H1 (cell line): ENCODE measurements around the gene NAXD. TPM values are rescaled to one million over a fixed set of nuclear protein-coding genes. Genes with fewer than 3 reads are reported as not detected.

Experiments
- CTCF ChIA-PET: fragments of 300-600 bp; sonication (Branson Sonifier 250); formaldehyde crosslinking; loops from one replicate; lab custom pipeline; 2021; ENCODE audit not compliant: partially characterized antibody; lab: Charles Lee
- POLR2A ChIA-PET: fragments of 300-600 bp; sonication (Branson Sonifier 250); formaldehyde crosslinking; loops from one replicate; lab custom pipeline; 2021; ENCODE audit warnings: inconsistent platforms; ENCODE audit not compliant: partially characterized antibody; lab: Charles Lee
- DNase-seq, 2 experiments: peaks; one replicate each; pipeline versions ENCODE4 v3.0.0 to v3.0.0-alpha.2; 2010 to 2022; ENCODE audit warnings: low spot score in 2 of 2, low read depth in 1 of 2, mixed read lengths in 1 of 2
- FAIRE-seq: peaks from 2 replicates; lab custom pipeline; 2011; peaks lifted over from hg19 to GRCh38; lab: Jason Lieb, UNC
- H2AFZ ChIP-seq: 2 replicates; pipeline ENCODE4 v1.8.1; 2012; ENCODE audit warnings: low read length, inconsistent platforms
- H2AK5ac ChIP-seq: 2 replicates; pipeline ENCODE4 v1.6.1; 2013; ENCODE audit warnings: low read depth, low read length
- H2BK120ac ChIP-seq: replicated peaks from 2 replicates; pipeline ENCODE3; 2013; ENCODE audit warnings: low read depth, low read length, inconsistent platforms
- H2BK12ac ChIP-seq: 2 replicates; pipeline ENCODE4 v1.6.1; 2013; ENCODE audit warnings: low read depth, low read length
- H2BK15ac ChIP-seq: 2 replicates; pipeline ENCODE4 v1.6.1; 2013; ENCODE audit warnings: low read length
- H2BK20ac ChIP-seq: 2 replicates; pipeline ENCODE4 v1.6.1; 2013; ENCODE audit warnings: low read length
- H2BK5ac ChIP-seq: 2 replicates; pipeline ENCODE4 v1.6.1; 2013; ENCODE audit warnings: low read depth, low read length
- H3K14ac ChIP-seq: 2 replicates; pipeline ENCODE4 v1.6.1; 2013; ENCODE audit warnings: inconsistent platforms; ENCODE audit not compliant: insufficient read length
- H3K18ac ChIP-seq: 2 replicates; pipeline ENCODE4 v1.6.1; 2013; ENCODE audit warnings: low read length; ENCODE audit errors: extremely low read depth
- H3K23ac ChIP-seq: 2 replicates; pipeline ENCODE4 v1.6.1; 2013; ENCODE audit warnings: inconsistent platforms; ENCODE audit not compliant: insufficient read length
- H3K23me2 ChIP-seq: 2 replicates; pipeline ENCODE4 v1.6.1; 2013; ENCODE audit warnings: low read depth, low read length
- H3K27ac ChIP-seq: 2 replicates; pipeline ENCODE4 v1.6.1; 2011; ENCODE audit warnings: low read depth, low read length, inconsistent platforms
- H3K27me3 ChIP-seq, 4 experiments: replicated peaks in 1 of 4; 1 replicate in 1 of 4; 2 replicates in 3 of 4; pipeline versions ENCODE4 v1.6.1 to v1.8.1; 2011 to 2013; ENCODE audit warnings: low read length in 3 of 4, mild to moderate bottlenecking in 3 of 4, inconsistent platforms in 2 of 4, mixed read lengths in 2 of 4, moderate library complexity in 1 of 4; ENCODE audit not compliant: control insufficient read depth in 3 of 4, insufficient read depth in 3 of 4; ENCODE audit errors: extremely low read depth in 1 of 4
- H3K36me3 ChIP-seq, 4 experiments: 2 replicates each; pipeline versions ENCODE4 v1.6.1 to v1.8.1; 2011 to 2013; ENCODE audit warnings: mild to moderate bottlenecking in 4 of 4, low read length in 3 of 4, moderate library complexity in 2 of 4, control low read depth in 1 of 4, inconsistent platforms in 1 of 4; ENCODE audit not compliant: insufficient read depth in 4 of 4, control insufficient read depth in 2 of 4
- H3K4ac ChIP-seq: replicated peaks from 2 replicates; pipeline ENCODE3; 2013; ENCODE audit warnings: low read length, low read depth, mixed read lengths, inconsistent platforms; ENCODE audit not compliant: insufficient read length
- H3K4me1 ChIP-seq, 4 experiments: replicated peaks in 1 of 4; 1 replicate in 1 of 4; 2 replicates in 3 of 4; pipeline versions ENCODE4 v1.6.1 to v1.8.1; 2011 to 2013; ENCODE audit warnings: low read length in 3 of 4, inconsistent platforms in 2 of 4, mixed read lengths in 1 of 4; ENCODE audit not compliant: insufficient read depth in 4 of 4, control insufficient read depth in 3 of 4
- H3K4me2 ChIP-seq, 2 experiments: 2 replicates each; pipeline versions ENCODE4 v1.6.1 to v1.8.1; 2011 to 2013; ENCODE audit warnings: low read depth in 2 of 2, low read length in 2 of 2, control low read depth in 1 of 2, inconsistent platforms in 1 of 2, mild to moderate bottlenecking in 1 of 2; ENCODE audit not compliant: insufficient read depth in 1 of 2
- H3K4me3 ChIP-seq, 4 experiments: fragments of 200-600, 300-600 bp in 1 of 4; sonication (generic), shearing (Covaris generic), sonication (Bioruptor Twin) in 1 of 4; 2 replicates each; pipeline versions ENCODE4 v1.5.1 to v1.8.1; 2011 to 2016; ENCODE audit warnings: low read length in 4 of 4, low read depth in 3 of 4, control low read depth in 2 of 4, inconsistent platforms in 2 of 4, mild to moderate bottlenecking in 2 of 4, mixed read lengths in 1 of 4, moderate library complexity in 1 of 4; ENCODE audit not compliant: insufficient read depth in 2 of 4; ENCODE audit errors: extremely low read depth in 1 of 4
- H3K56ac ChIP-seq: replicated peaks from 2 replicates; pipeline ENCODE3; 2013; ENCODE audit warnings: low read depth, mild to moderate bottlenecking, mixed read lengths, low read length, inconsistent platforms; ENCODE audit not compliant: insufficient read length
- H3K79me1 ChIP-seq: 2 replicates; pipeline ENCODE4 v1.6.1; 2013; ENCODE audit warnings: low read depth, low read length, control low read depth
- H3K79me2 ChIP-seq, 2 experiments: 2 replicates each; pipeline versions ENCODE4 v1.6.1 to v1.8.1; 2012 to 2013; ENCODE audit warnings: low read length in 2 of 2, mild to moderate bottlenecking in 2 of 2, inconsistent platforms in 1 of 2; ENCODE audit not compliant: insufficient read depth in 2 of 2, control insufficient read depth in 1 of 2
- H3K9ac ChIP-seq, 4 experiments: replicated peaks in 1 of 4; 1 replicate in 1 of 4; 2 replicates in 3 of 4; pipeline versions ENCODE4 v1.6.1 to v1.8.1; 2011 to 2013; ENCODE audit warnings: low read depth in 3 of 4, low read length in 3 of 4, control low read depth in 2 of 4, mild to moderate bottlenecking in 2 of 4, moderate library complexity in 2 of 4, inconsistent platforms in 1 of 4; ENCODE audit errors: extremely low read depth in 1 of 4
- H3K9me3 ChIP-seq, 2 experiments: 2 replicates each; pipeline versions ENCODE4 v1.6.1 to v1.8.1; 2012 to 2013; ENCODE audit warnings: mild to moderate bottlenecking in 2 of 2, moderate library complexity in 2 of 2, control low read depth in 1 of 2, inconsistent platforms in 1 of 2, low read depth in 1 of 2, low read length in 1 of 2, mixed read lengths in 1 of 2; ENCODE audit not compliant: insufficient read depth in 2 of 2
- H4K20me1 ChIP-seq, 2 experiments: replicated peaks in 1 of 2; 2 replicates each; pipeline versions ENCODE3 to v1.8.1; 2011 to 2013; ENCODE audit warnings: inconsistent platforms in 2 of 2, low read length in 2 of 2, mild to moderate bottlenecking in 1 of 2; ENCODE audit not compliant: insufficient read depth in 2 of 2, control insufficient read depth in 1 of 2
- H4K5ac ChIP-seq: 2 replicates; pipeline ENCODE4 v1.6.1; 2013; ENCODE audit warnings: low read length, low read depth, mixed read lengths, inconsistent platforms; ENCODE audit not compliant: insufficient read length
- H4K8ac ChIP-seq: 2 replicates; pipeline ENCODE4 v1.8.0; 2013; ENCODE audit warnings: mild to moderate bottlenecking, moderate library complexity, low read length, inconsistent platforms; ENCODE audit not compliant: insufficient read depth; ENCODE audit errors: extremely low read depth
- H4K91ac ChIP-seq: replicated peaks from 2 replicates; pipeline ENCODE3; 2013; ENCODE audit warnings: low read length, mixed read lengths, inconsistent platforms; ENCODE audit not compliant: insufficient read length
- ASH2L ChIP-seq: fragments of 200-600, 300-600 bp; sonication (generic); IDR thresholded peaks from one replicate; pipeline ENCODE4 v1.7.1; 2017; ENCODE audit warnings: low read length
- CBX8 ChIP-seq: fragments of 300-800, 300-1000 bp; sonication (generic); IDR thresholded peaks from 2 replicates; pipeline ENCODE4 v1.7.1; 2016; ENCODE audit warnings: low read depth, low read length, borderline replicate concordance
- CEBPB ChIP-seq: IDR thresholded peaks from 2 replicates; pipeline ENCODE4 v1.6.1; 2012; ENCODE audit warnings: low read depth, low read length
- E2F6 ChIP-seq: IDR thresholded peaks from 2 replicates; pipeline ENCODE4 v1.6.1; 2012; ENCODE audit warnings: inconsistent platforms
- EP300 ChIP-seq, 2 experiments: IDR thresholded peaks; 1 replicate in 1 of 2; 2 replicates in 1 of 2; pipeline ENCODE4 v1.6.1; 2011 to 2012; ENCODE audit warnings: low read depth in 2 of 2, low read length in 2 of 2, mild to moderate bottlenecking in 2 of 2, borderline replicate concordance in 1 of 2, inconsistent platforms in 1 of 2, moderate library complexity in 1 of 2
- MAFK ChIP-seq: IDR thresholded peaks from 2 replicates; pipeline ENCODE4 v1.6.1; 2012; ENCODE audit warnings: low read depth, mild to moderate bottlenecking, improper control_type of control experiment, low read length
- NRF1 ChIP-seq: IDR thresholded peaks from 2 replicates; pipeline ENCODE4 v1.6.1; 2011; ENCODE audit warnings: mild to moderate bottlenecking, low read depth, low read length, improper control_type of control experiment
- RBBP5 ChIP-seq: IDR thresholded peaks from 2 replicates; pipeline ENCODE4 v1.7.1; 2012; ENCODE audit warnings: low read depth, mild to moderate bottlenecking, inconsistent platforms, low read length, moderate library complexity, borderline replicate concordance
- RXRA ChIP-seq: IDR thresholded peaks from 2 replicates; pipeline ENCODE4 v1.6.1; 2011; ENCODE audit warnings: low read depth, mild to moderate bottlenecking, low read length, moderate library complexity; ENCODE audit not compliant: insufficient read depth
- YY1 ChIP-seq: IDR thresholded peaks from 2 replicates; pipeline ENCODE4 v1.6.1; 2011; ENCODE audit warnings: low read depth, mild to moderate bottlenecking, low read length
- WGBS, 2 experiments: shearing (Covaris generic) in 1 of 2; methylation state at CpG; one replicate each; pipeline versions ENCODE4 v1.1.6 to v1.1.7; 2013 to 2015; ENCODE audit warnings: low lambda C conversion rate in 2 of 2, mixed read lengths in 2 of 2, inconsistent platforms in 1 of 2, low coverage in 1 of 2, missing lambda C conversion rate in 1 of 2; ENCODE audit not compliant: insufficient replicate concordance in 2 of 2, insufficient coverage in 1 of 2, insufficient read length in 1 of 2; ENCODE audit errors: extremely low coverage in 1 of 2, missing lambda C conversion rate in 1 of 2; 5-methylcytosine and 5-hydroxymethylcytosine counted together
- polyA plus RNA-seq, 7 experiments: library from polyadenylated mRNA; depleted of rRNA in 3 of 7; stranded (reverse) in 5 of 7; unstranded in 2 of 7; fragments of >200 nt in 5 of 7; fragments of 200-250 nt in 2 of 7; gene quantifications; 1 replicate in 5 of 7; 2 replicates in 1 of 7; 4 replicates in 1 of 7; pipeline versions ENCODE4 v1.2.1 to v1.2.3, GENCODE V29; 2011 to 2013; ENCODE audit warnings: missing spikeins in 2 of 7, mixed read lengths in 2 of 7
- total RNA-seq: library from RNA; stranded (reverse); fragmentation: NEBNext Ultra II Directional; extraction: Animal tissue kit (Norgen Biotek cat#: 25700); gene quantifications from 2 replicates; pipeline ENCODE4 v1.2.1, GENCODE V29; 2021

The NAXD gene
- total and polyA plus RNA-seq, 2 of the 8 experiments (the other 6 are each of a cell fraction or from before 2014, with no cell fraction given): 25.4 to 35.5 TPM

GRCh38 chr13:110630566-110631119 is 15.3 kb downstream of the NAXD start:
- ChIA-PET POLR2A (interaction anchor here (1.0 kb wide), 1 partner anchor 20 kb away, joined by 3 read pairs; no protein-coding TSS in a partner anchor), CTCF (interaction anchor here (1.6 to 2.1 kb wide), 2 partner anchors 12 to 15 kb away, joined by 4 to 8 read pairs; no protein-coding TSS in a partner anchor)
- Histone ChIP-seq H4K91ac (no peak overlapping the region), H3K23me2 (no peaks in the 10 kb centered on the region), H3K23ac (no peak overlapping the region), H3K56ac (no peak overlapping the region), H3K27ac (no peak overlapping the region), H3K4me1 (no peaks in the 10 kb centered on the region; a peak in 1 of 7 replicates), H3K4me3 (no peak overlapping the region), H4K5ac (no peak overlapping the region), H3K27me3 (no peaks in the 10 kb centered on the region), H2AK5ac (no peak overlapping the region), H2BK12ac (no peak overlapping the region), H3K14ac (no peak overlapping the region), H4K20me1 (peaks cover 7 to 27% of the 10 kb centered on the region in 2 experiments), H2AFZ (no peak overlapping the region), H3K79me1 (peaks cover 11% of the 10 kb centered on the region), H3K4me2 (no peak overlapping the region), H3K36me3 (peaks cover 4 to 13% (median 6%) of the 10 kb centered on the region in 4 experiments; a peak in 5 of 8 replicates), H2BK5ac (no peak overlapping the region), H3K9ac (no peak overlapping the region), H2BK20ac (no peak overlapping the region), H3K4ac (no peak overlapping the region), H3K9me3 (no peaks in the 10 kb centered on the region), H4K8ac (no peak overlapping the region), H2BK15ac (no peak overlapping the region), H3K18ac (no peak overlapping the region), H3K79me2 (peaks cover 0 to 47% of the 10 kb centered on the region in 2 experiments; a peak in 3 of 4 replicates), H2BK120ac (no peak overlapping the region)
- FAIRE-seq: no peak
- TF ChIP-seq ASH2L (no peak), CEBPB (no peak), YY1 (no peak), RBBP5 (no peak), EP300 (IDR thresholded peaks at IDR 0.05; ENCODE audit: borderline replicate concordance in 1 of 2, low read depth in 2 of 2, low read length in 2 of 2) (no peak), MAFK (no peak), CBX8 (no peak), RXRA (no peak), NRF1 (no peak), E2F6 (no peak)
- 94% methylated on average over 10 of the region's 10 CpGs; no CpG with 5 or more reads in 1 of the 2 experiments for WGBS, 2 experiments
- DNase-seq: no peak
